Activated CD4-positive, alpha-beta T cell treated with anti-CD3 and anti-CD28 coated beads, Interleukin-2, amount 50 U/mL, for 48 hours (primary cell): Measurements from ENCODE around the gene ZNF580.

ENCODE experiments used
- DNase-seq, 2 experiments: peaks; one replicate each; pipeline ENCODE4 v3.0.0-alpha.2; 2020

Gene ZNF580, protein sequence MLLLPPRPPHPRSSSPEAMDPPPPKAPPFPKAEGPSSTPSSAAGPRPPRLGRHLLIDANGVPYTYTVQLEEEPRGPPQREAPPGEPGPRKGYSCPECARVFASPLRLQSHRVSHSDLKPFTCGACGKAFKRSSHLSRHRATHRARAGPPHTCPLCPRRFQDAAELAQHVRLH

DNA sequence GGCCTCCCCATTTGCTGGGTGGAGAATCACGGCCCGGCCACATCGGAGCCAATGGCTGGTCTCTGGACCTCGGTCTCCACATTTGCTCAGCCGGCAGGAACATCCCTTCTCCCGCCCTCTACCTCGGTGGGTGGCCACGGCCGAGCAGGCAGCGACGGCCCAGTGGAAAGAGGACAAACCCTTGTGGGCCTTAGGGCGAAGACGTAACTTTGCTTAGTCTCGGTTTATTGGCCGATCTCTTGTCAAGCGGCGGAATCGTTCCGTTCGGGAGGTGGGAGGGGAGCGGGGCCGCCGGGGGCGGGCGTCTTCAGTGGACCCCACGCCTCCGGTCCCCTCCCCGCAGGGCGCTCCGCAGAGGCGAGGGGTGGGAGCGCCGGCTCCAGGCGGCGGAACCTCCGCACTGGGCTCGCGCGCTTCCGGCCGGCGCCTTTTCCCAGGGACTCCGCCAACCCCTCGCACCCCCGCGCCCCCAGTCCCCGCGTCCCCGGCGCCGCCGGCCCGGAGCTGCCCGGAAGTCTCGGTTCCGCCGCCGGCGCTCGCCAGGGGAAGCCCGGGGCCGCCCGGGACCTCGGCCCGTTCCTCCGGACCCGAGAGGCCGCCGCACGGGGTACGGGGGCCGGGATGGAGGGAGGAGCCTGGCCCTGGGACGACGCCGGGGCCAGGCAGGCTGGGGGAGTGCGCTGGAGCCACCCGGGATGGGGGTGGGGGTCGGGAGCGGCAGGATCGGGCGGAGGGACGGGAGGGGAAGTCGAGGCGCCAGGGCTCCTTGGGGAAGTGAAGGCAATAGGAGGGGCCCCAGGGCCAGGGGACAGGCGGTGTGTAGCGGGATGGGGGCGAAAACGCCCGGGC lies at the start of gene ZNF580:
TSS of gene ZNF580 (plus strand) at position 426 of the 849 bp plus-strand sequence. CDS start 1,507 bp downstream, outside the sequence.
- peak; percentile 73 to 74 for DNase-seq

DNA sequence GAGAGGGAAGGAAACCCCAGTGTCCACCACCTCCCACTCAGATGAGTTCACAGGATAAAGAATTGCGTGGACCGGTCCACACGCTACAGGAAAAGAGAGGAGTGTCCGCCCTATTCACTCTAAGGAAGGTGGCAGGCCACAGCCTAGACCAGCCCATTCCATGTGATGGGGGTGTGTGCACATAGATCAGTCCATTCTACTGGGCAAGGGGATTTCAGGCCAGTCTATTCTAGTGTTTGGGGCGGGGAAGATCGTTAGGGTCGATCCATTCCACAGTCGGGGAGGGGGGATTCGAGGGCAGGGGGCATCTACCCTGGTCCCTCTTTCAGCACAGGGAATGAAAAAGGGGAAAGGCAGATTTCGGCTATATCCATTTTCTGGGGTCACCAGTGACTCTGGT lies 49.2 kb upstream of the ZNF580 start:
- no peak for DNase-seq

DNA sequence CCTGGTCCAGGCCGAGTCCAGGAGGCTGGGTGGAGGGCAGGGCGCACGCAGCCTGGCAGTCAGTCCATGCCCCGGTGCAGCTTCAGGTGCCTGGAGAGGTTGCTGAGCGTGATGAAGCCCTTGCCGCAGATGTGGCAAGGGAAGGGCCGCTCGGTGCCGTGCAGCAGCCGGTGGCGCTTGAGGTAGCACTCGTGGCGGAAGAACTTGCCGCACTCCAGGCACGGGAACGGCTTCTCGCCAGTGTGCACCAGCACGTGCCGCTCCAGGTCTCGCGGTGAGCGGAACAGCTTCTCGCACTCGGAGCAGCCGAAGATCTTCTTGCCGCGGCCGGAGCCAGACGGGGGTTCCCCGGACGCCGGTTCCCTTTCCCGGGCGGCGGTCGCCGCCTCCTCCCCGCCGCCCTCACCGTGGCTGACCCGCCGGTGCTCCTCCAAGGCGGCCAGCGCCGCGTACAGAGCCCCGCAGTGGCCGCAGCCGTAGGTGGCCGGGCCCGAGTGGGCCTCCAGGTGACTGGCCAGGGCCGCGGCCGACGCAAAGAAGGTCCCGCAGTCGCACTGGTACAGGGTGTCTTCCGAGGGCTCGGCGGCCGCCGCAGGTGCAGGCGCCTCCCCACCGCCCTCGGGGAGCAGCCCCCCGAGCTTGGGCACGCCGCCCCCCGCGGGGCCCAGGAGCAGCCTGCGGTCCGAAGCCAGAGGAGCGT lies 48.3 kb upstream of the ZNF580 start:
- no peak for DNase-seq

DNA sequence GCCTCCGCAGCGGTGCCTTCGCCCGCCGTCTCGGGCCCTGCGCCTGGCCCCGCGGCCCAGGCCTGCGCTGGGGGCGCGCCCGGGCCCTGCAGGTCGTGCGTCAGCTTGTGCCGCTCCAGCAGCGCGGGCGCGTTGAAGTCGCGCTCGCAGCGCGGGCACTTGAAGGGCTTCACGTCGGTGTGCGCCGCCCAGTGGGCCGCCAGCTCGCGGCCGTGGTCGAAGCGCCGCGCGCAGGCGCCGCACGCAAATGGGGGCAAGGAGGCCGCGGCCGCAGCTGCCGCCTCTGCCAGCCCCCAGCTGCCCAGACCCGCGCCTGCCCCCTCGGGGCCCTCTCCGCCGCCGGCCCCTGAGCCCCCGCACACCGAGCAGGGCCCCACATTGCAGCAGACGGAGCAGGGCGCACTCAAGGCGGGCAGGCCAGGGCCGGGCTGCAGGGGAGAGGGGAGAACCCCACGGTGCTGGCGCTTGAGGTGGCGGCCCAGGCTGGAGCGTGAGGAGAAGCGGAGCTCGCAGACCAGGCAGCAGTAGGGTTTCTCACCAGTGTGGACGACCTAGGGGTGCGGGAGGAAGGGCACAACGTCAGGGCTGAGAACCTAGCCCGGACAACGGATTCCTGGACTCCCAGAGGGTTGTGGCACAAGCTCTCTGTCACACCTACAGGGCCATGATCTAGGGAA lies 47.6 kb upstream of the ZNF580 start:
- DNase-seq = no peak

DNA sequence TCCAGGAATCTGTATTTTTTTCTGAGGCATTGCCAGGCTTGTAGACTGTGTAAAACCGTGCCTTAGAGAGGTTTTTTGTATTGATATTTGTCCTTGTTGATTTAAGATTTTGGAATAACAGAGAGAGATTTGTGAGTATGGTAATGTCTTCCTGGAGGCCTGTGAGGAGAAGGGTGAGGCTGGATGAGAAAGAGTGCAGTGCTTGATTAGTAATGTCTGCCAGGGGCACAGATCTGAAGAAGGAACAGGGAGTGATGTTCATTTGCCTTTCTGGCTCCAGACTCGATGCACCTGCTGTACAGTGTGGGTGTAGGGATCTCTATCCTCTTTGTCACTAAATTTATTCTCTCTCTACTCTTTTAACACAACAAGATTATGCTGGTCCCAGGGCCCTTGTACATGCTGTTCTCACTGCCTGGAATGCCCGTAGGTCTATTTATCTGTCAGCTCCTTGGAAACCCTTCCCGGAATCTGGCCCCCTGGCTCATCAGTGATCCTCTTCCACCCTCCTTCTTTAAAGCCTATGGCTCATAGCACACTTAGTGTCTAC lies 45.7 kb upstream of the ZNF580 start:
- DNase-seq = no peak

DNA sequence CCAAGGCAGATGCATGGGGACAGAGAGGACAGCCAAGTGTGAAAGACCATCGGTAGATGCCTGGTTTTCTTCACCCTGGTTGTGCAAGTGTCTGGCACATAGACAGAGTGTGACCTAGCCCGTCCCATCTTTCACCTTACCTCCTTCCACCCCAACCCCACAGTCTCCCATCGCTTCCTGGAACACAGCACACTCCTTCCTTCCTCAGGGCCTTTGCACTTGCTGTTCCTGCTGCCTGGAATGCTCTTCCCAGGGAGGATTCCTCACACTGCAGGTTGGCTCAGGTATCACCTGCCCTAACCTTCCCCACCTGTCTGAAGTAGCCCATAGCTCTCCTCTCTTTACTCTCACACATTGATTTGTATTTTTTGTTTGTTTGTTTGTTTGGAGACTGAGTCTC lies 44.5 kb upstream of the ZNF580 start:
- DNase-seq = no peak

DNA sequence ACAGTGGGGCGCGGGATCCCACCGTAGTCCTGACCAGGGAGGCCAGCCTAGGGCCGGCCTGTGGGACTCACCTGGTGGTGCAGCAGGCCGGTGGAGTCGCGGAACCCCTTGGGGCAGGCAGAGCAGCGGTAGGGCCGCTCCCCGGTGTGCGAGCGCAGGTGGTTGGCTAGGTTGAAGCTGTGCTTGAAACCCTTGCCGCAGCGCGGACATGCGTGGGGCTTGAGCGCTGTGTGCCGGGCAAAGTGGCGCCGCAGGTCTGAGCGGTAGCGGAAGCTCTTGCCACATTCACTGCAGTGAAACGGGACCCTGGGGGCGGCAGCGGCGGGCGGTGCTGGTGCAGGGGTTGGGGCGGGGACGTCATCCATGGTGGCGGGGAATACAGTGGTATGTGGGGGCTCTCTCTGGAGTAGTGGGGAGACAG lies 43.3 kb upstream of the ZNF580 start:
- DNase-seq = no peak

DNA sequence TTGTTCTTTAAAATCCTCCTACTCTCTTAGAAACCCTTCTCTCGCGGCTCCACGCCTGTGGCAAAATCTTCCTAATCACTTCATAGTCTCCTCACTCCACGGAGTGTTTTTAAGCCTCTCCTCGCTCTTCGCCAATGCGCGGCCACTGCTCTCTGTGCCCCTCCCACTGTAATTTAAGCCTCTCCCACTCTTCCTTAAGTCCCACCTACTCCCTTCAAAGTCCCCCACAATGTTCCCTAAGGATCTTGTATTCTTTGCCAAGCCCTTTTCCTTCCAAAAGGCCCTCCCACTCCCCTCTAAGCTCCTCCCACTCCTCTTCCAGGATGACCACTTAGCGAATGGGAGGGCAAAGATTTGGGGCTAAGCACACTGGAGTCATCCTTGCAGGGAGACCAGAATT lies 42.8 kb upstream of the ZNF580 start:
- DNase-seq = no peak

DNA sequence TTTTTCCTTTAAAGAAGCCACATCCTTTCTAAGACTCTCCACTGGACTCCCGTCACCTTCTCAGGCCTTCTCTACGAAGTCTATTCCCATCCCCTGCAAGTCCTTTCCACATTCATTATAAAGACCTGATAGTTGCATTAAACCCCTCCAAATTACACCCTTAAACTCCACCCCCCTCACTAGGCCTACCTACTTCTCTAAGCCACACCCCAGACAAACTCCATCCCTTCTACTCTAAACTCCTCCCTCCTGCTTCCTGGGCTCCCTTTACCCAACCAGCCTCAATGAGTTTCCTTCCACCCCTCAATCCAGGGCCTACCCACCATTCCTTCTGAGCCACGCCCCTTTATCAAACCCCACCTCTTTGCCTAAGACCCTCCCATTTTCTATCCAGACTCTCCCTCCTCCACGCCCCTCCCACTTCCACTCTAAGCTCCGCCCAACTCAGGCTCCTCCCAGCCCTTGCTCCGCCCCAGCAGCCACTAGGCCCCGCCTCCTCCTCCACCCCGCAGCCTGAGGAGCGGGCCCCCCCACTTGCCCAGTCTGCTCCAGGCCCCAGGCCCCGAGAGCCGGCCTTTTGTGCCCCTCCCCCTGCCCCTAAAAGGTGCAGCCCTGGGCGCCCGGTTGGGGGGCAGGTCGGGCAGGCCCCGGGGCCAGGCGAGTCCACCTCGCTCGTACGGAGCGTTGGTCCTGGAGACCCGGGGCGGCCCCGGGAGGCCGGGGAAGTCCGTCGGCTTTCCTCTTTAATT lies 41.9 kb upstream of the ZNF580 start:
- peak; percentile 92 to 93 for DNase-seq

DNA sequence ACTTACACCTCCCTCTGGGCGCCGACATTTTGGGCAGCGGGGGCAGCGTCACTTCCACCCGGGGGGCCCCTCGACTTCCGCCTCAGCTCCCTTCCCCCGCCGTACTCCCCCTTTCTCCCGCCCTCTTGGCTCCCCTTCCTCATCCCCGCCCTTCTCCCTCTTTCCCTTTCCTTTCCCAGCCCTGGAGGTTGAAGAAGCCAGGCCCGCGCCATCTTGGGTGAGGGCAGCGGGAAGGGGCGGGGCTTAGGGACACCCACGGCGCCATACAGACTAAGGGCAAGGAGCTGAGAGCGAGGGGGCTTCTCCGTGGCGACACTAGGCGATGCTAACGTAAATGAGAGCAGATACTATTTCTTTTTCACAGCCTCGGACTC lies 41.3 kb upstream of the ZNF580 start, which contains the start of gene FIZ1:
TSS of gene FIZ1 (minus strand) at position 50 of the 374 bp plus-strand sequence. CDS start 1,652 bp downstream, outside the sequence.
- DNase-seq = peak; percentile 97 to 98

DNA sequence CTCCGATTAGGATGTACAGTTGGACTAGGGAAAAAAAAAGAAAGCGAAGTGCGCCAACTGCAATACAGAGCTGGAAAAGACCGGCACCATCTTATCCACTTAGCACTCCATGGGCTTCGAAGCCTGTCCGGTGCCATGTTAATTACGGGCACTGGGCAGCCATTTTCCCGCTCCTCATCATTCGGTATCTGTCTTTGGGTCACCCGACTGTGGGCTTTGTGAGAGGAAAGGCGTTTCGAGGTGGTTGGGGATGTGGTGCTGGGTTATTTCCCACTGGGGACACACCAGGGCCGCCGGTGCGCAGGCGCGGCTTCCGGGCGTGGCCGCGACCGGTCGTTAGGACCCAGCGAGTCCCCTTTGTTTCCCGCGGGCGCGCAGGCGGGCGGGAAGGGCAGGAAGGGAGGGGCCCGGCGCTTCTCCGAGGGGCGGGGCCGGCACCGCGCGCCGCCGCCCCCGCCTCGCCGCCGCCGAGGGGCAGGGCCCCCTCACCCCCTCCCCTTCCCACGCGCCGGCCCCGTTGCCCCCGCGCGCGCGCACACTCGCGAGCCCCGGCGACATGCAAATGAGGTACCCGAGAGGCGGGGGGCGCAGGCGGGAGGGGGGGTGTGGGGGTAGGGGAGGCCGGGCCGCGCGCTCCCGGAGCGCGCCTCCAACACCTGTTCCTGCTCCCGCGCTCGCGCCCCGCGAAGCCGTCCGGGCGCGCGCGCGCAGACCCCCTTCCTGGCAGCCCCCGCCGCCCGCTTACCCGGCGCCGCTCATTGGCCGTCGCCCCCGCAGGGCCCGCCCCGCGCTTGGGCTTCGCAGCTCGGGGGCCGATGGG lies 40.8 kb upstream of the ZNF580 start, which contains the start of gene ZNF524:
TSS of gene ZNF524 (plus strand) at position 447 of the 820 bp plus-strand sequence. CDS start 1,825 bp downstream, outside the sequence.
- peak; percentile 81 to 83 for DNase-seq

DNA sequence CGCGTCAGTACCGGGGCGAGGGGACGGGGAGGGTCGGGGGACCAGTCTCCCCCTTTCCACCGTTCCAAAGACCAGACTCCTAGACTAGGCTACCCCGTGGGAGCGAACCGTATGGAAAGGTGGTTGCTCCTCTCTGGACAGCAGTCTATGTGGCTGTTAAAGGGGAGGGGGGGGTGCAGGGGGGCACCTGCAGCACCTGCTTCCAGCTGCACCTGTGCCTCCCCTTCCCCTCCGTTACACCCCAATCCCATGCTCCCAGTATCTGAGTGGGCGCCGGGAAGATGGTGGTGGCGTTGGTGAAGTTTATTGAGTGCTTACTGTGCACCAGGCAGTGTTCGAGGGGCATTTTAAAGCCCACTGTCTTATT lies 40.2 kb upstream of the ZNF580 start:
- DNase-seq = no peak

DNA sequence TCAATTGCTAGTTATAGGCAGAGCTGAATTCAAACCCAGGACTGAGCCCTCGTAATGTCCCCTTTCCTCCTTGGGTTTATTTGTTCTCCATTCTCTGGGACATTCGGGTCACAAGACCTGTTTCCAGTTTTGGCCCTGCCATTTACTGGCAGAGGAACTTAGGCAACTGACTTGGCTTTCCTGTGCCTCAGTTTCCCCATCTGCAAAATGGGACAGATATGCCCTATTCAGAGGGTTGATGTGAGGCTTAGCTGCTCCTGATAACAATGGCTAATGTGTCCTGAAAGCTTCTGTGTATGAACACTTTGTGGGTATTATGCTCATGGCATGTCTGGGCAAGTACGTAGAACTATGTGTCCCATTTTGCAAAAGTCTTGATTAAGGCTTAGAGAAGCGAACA lies 39.7 kb upstream of the ZNF580 start:
- DNase-seq = no peak

DNA sequence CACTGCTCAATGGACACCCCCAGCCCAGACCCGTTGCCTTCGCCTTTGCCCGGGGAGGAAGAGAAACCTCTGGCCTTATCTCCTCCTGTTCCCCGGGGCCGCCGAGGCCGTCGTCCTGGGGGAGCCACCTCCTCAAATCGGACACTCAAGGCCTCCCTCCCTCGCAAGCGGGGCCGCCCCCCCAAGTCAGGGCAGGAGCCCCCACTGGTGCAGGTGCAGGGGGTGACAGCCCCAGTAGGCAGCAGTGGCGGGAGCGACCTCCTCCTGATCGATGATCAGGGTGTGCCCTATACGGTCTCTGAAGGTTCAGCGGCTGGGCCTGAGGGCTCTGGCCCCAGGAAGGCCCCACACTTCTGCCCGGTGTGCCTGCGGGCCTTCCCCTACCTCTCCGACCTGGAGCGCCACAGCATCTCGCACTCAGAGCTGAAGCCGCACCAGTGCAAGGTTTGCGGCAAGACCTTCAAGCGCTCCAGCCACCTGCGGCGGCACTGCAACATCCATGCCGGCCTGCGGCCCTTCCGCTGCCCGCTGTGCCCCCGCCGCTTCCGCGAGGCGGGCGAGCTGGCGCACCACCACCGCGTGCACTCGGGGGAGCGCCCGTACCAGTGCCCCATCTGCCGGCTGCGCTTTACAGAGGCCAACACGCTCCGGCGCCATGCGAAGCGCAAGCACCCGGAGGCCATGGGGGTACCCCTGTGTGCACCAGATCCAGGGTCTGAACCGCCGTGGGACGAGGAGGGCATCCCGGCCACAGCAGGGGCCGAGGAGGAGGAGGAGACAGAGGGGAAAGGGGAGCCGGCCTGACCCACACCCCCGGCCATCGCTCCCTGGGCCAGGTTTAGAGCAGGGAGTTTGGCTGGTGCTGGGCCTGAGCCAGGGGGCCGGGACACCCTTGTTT lies 38.4 kb upstream of the ZNF580 start:
- DNase-seq = no peak

DNA sequence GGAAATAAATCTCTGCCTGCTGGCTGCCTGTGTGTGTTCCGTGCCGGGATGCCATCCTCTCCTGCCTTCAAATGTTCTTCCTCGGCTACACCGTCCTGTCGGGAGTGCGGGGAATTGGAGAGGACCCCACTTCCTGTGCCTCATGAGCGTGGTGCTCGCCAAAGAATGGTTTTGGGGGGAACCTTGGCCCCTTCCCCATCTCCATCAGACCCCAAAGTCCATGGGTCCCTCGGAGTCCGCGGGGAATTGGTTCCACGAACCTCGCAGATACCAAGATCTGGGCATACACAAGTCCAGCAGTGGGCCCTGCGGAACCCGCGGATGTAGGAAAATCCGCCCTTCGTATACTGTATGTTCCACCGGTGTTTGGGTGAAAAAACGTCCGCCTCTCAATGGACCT lies 37.7 kb upstream of the ZNF580 start:
- no peak for DNase-seq

DNA sequence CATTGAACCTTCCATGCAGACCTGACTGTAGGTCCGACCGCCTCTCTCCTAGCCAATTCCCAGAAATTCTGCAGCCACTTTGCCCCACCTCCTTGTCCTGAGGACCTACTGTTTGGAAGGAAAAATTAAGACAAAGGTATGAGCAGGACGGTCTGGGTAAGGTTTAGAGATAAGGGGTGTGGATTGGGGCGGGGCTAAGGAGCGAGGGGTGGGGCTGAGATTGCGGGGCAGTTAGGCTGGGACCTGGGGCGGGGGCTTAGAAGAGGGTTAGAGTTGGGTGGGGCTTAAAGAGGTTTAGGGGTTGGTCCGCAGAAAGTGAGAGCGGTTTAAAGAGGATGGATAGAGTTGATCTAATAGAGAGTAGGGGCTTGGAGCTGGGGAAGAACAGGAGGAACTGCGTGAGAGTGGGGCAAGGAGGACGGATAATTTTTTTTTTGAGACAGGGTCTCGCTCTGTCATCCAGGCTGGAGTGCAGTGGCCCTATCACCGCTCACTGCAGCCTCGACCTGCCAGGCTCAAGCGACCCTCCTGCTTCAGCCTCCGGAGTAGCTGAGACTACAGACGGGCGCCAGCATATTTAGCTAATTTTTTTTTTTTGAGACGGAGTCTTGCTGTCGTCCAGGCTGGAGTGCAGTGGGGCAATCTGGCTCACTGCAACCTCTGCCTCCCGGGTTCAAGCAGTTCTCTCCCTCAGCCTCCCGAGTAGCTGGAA lies 37.1 kb upstream of the ZNF580 start:
- no peak for DNase-seq

DNA sequence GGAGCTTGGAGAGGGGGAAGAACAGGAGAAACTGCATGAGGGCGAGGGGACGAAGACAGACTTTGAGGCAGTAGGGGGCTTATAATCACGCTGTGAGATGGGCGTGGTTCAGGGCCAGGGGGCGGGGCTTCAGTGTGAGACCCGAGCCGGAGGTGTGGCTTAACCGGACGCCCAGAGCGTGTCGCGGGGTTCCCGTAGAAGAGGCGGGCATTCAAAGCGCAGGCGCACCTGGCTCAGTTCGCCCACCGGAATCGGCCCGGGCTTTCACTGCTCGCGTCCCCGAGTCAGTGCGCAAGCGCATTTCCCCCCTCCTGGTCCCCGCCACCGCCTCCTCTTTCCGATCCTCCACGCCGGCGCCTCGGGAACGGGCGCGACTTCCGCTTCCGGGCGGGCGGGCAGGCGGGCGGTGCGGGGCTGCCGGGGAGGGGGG lies 35.6 kb upstream of the ZNF580 start:
- peak; percentile 99 for DNase-seq

DNA sequence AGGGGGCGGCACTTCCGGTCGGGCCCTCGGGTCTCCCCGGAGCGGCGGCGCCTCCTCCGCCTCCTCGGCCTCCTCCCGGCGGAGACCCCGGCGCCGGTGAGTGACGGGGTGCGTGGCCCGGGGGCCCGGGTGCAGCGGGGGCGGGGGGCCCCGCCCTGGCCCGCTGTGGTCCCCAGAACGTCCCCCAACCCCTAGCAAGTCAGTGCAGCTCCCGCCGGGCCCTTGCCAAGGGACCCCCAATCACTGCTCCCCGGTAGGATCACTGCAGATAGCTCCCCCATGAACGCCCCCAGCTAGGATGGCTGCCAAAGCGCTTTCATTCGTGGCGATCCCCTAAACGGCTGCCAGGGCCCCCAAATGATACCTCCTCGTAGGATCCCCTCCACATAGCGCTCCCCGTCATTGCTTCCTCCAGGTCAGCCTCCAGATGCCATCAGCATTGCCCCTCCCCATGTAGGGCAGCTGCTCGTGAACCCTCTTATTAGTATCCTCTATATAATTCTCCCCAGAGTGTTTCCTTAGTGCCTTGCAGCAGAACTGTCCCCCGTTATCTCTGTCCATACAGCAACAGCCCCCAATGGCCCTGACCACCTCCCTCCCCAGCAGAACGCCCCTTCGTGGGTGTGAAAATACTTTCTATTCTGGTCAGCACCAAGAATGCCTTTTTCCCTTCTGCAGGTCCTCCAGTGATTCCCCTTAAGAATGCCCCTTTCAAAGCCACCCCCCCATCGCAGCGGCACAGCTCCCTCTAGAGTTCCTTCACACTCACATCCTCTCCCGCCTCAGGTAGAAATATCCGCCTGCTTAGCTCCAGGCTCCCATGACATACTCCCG lies 34.9 kb upstream of the ZNF580 start, which contains the start of gene ZNF865:
TSS of gene ZNF865 (plus strand) at position 11 of the 834 bp plus-strand sequence. CDS start 7,972 bp downstream, outside the sequence.
- peak; percentile 77 to 82 for DNase-seq
